Cardiac muscle cell (in vitro differentiated cells and primary cell): ENCODE results near the gene SSPN. TPM values are rescaled to one million over a fixed set of nuclear protein-coding genes. Genes with fewer than 3 reads are reported as not detected.

ENCODE experiments used
- DNase-seq, 2 donors: peaks; one replicate each; pipeline versions ENCODE4 v3.0.0 to v3.0.0-alpha.2; 2010 to 2017; ENCODE audit warnings: low read depth in 1 of 2, low spot score in 1 of 2
- H3K27ac ChIP-seq: fragments of 200-600 bp; sonication (generic); 2 replicates; pipeline ENCODE4 v1.5.1; 2016
- H3K27me3 ChIP-seq: fragments of 200-600 bp; sonication (generic); 2 replicates; pipeline ENCODE4 v1.6.0; 2016; ENCODE audit warnings: control low read depth
- H3K36me3 ChIP-seq: fragments of 200-600 bp; sonication (generic); 2 replicates; pipeline ENCODE4 v1.5.1; 2016; ENCODE audit warnings: control low read depth
- H3K4me1 ChIP-seq: fragments of 200-600 bp; sonication (generic); 2 replicates; pipeline ENCODE4 v1.8.1; 2017; ENCODE audit warnings: low read depth, mild to moderate bottlenecking, mixed run types
- H3K4me3 ChIP-seq: fragments of 200-600 bp; sonication (generic); 2 replicates; pipeline ENCODE4 v1.5.1; 2016; ENCODE audit warnings: mild to moderate bottlenecking
- H3K9me3 ChIP-seq: fragments of 200-600 bp; sonication (generic); 2 replicates; pipeline ENCODE4 v1.5.1; 2017; ENCODE audit warnings: low read depth, mild to moderate bottlenecking, control low read depth
- polyA plus RNA-seq: library from polyadenylated mRNA; unstranded; fragments of >200 nt; fragmentation: Nextera tagmentation; extraction: Ambion mirVana; gene quantifications from 2 replicates; pipeline ENCODE4 v1.2.1, GENCODE V29; 2016
- total RNA-seq: library from RNA; depleted of rRNA; stranded (reverse); fragments of >200 nt; gene quantifications from 2 replicates; pipeline ENCODE4 v1.2.3, GENCODE V29; 2016
- TF ChIP-seq, protein P1 (sequence below): IDR thresholded peaks from 2 replicates; pipeline ENCODE4 v1.5.1; 2012; ENCODE audit warnings: low read depth, mild to moderate bottlenecking, low read length

The SSPN gene
- total and polyA plus RNA-seq, 2 experiments from 2014 or later = 3.5 to 4.0 TPM

DNA sequence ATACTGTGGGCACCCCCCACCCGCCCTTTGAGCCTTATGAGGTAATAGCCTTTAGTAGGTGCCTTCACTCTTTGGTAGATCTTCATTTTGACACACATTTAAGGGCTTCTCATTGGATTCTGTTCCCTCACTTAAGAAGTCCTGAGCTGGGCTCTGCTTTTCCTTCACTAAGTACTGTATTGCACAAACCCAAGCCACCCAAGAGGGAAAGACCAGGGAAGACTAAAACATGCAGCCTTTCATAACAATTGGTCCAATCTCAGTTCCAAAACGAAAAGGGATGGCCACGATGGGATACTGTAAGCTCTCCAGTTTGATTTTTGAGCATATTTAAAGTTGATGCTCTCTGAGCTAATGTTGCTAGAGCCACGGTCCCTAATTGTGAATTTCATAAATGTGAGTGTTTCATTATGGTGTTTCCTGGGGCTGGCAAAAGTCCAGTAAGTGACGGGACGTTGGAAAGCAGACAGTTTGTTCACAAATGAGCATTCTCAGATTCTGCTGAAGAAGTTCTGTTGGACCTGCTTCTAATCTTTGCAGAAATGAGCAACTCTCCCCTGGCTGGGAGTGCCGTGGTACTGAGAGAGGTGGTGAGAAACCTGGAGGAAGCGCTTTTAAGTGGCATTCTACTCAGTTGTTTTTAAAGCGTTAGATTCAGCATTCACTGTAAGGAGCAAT is 9.4 kb downstream of the SSPN start:
- Histone ChIP-seq H3K27ac (no peak overlapping the region), H3K27me3 (peaks cover 33% of the 10 kb centered on the region), H3K4me1 (no peaks in the 10 kb centered on the region), H3K36me3 (no peaks in the 10 kb centered on the region), H3K4me3 (no peak overlapping the region), H3K9me3 (no peaks in the 10 kb centered on the region)
- peak in 1 of 2 donors; percentile 54 for DNase-seq
- TF ChIP-seq, protein P1, sequence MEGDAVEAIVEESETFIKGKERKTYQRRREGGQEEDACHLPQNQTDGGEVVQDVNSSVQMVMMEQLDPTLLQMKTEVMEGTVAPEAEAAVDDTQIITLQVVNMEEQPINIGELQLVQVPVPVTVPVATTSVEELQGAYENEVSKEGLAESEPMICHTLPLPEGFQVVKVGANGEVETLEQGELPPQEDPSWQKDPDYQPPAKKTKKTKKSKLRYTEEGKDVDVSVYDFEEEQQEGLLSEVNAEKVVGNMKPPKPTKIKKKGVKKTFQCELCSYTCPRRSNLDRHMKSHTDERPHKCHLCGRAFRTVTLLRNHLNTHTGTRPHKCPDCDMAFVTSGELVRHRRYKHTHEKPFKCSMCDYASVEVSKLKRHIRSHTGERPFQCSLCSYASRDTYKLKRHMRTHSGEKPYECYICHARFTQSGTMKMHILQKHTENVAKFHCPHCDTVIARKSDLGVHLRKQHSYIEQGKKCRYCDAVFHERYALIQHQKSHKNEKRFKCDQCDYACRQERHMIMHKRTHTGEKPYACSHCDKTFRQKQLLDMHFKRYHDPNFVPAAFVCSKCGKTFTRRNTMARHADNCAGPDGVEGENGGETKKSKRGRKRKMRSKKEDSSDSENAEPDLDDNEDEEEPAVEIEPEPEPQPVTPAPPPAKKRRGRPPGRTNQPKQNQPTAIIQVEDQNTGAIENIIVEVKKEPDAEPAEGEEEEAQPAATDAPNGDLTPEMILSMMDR = no peak

DNA sequence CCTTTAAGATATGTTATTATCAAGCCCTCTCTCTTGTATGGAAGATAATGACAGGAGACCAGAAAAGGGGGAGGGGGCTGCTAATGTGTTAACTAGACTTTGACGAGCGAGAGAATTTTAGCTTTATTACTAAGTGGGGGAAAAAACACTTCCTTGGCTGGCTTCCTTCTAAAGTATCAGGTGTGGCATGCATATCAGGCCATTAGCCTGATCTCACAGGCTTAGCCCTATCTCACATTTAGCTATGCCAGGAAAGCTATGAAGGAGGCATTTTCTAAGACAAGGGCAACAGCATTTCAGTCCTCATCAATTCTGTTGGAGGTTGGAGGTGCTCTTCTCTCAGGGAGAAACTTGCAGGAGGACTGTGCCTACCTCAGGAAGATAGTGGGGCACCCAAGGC is 9.9 kb downstream of the SSPN start:
- Histone ChIP-seq H3K27ac (no peak overlapping the region), H3K36me3 (no peaks in the 10 kb centered on the region), H3K4me1 (no peaks in the 10 kb centered on the region), H3K9me3 (no peaks in the 10 kb centered on the region), H3K27me3 (peaks cover 33% of the 10 kb centered on the region), H3K4me3 (no peak overlapping the region)
- DNase-seq = no peak
- TF ChIP-seq, protein P1 = no peak

DNA sequence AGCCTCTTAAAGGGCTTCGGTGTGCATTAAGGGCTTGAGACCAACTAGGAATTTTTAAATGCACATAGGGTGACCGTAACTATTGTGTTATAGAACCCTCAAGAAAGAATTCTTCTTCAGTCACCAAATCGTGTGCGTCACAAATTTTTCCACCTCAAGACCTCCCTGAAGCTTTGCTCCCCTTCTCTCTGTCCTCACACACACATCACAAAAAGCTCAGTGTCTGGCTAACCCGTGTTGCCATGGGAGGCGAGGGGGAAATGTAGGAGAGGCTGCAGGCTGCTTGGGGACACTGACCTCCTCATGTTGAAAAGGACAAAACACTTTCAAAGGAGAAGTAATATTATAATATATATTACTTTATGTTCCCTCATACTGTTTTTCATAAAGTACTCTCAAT is 10.6 kb downstream of the SSPN start:
- DNase-seq = no peak
- Histone ChIP-seq H3K4me3 (no peak overlapping the region), H3K4me1 (no peaks in the 10 kb centered on the region), H3K9me3 (no peaks in the 10 kb centered on the region), H3K27ac (no peak overlapping the region), H3K27me3 (peaks cover 36% of the 10 kb centered on the region), H3K36me3 (no peaks in the 10 kb centered on the region)
- TF ChIP-seq, protein P1 = no peak

DNA sequence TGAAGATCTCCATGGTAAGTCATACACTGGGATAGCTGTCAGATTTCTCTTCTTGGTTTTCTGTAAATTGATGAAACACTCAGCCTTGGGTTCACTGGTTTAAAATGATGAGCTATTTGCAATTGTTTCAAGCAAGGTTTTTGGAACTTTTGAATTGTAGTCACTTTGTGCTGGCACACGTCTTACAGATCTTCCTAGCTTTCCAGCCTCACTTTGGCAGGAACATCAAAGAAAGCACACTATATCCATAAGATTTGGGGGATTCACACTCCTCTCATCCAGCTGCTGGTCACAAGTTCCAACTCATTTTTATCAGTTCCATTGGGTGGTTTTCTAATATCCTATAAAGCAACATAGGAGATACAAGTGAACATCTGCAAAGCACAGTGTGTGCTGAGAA is 16.0 kb downstream of the SSPN start:
- H3K9me3 ChIP-seq = no peaks in the 10 kb centered on the region
- TF ChIP-seq, protein P1 = no peak
- no peak for DNase-seq
- no peak overlapping the region for H3K27ac ChIP-seq
- H3K27me3 ChIP-seq = peaks cover 26% of the 10 kb centered on the region
- no peaks in the 10 kb centered on the region for H3K36me3 ChIP-seq
- no peak overlapping the region for H3K4me3 ChIP-seq
- H3K4me1 ChIP-seq = no peaks in the 10 kb centered on the region

DNA sequence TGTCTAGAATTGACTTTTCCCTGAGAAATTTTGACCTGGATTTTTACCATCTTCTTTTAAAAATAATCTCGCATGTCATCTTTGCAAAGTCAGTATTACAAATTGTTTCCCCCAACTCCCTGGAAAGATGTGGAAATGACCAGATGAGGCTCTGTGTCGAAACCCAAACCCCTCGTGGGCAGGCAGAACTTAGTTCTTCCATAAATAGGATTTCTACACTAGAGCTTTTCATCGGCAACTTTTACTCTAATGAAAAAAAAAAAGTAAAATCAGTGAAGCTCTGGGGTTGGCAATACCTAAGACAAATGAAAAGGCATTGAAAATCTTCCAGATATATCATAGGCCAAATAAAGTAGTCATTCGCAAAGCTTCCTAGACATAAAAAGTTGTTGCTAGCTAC is 17.0 kb downstream of the SSPN start:
- H3K9me3 ChIP-seq = no peaks in the 10 kb centered on the region
- peak in 1 of 2 donors; percentile 12 for DNase-seq
- H3K4me3 ChIP-seq = no peak overlapping the region
- no peaks in the 10 kb centered on the region for H3K36me3 ChIP-seq
- H3K27me3 ChIP-seq = peaks cover 20% of the 10 kb centered on the region
- no peaks in the 10 kb centered on the region for H3K4me1 ChIP-seq
- H3K27ac ChIP-seq = no peak overlapping the region
- TF ChIP-seq, protein P1 = no peak

DNA sequence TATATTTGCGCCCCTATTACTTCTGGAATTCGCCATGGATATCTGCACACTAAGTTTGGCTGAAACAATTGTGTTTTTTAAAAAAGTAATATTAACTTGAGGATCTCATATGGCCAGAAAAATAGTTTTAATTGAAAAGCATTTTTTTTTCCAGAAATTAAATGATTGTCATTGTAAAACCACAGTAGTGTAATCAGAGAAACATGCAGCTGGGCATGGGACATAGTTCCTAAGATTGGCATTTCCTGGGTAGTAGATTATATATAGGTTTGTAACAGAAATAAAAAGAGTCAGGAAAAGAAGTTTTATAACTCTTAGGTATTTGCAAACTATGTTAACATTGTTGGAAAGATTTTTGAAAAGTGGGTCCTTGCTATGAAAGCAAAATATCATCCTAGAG is 17.6 kb downstream of the SSPN start:
- DNase-seq = no peak
- Histone ChIP-seq H3K9me3 (no peaks in the 10 kb centered on the region), H3K27me3 (peaks cover 20% of the 10 kb centered on the region), H3K4me3 (no peak overlapping the region), H3K4me1 (no peaks in the 10 kb centered on the region), H3K36me3 (no peaks in the 10 kb centered on the region), H3K27ac (no peak overlapping the region)
- TF ChIP-seq, protein P1 = no peak
